Subcutaneous abdominal adipose tissue (tissue), 5 donors: Measurements from ENCODE around the gene PLEKHA6.
"Not testable (repeated sequence)": the region's sequence is repeated elsewhere in the genome, so short reads cannot be mapped to it uniquely, and the experiment has no call there.

Experiments used
- H3K27ac ChIP-seq: one replicate; pipeline ENCODE4 v1.7.0; 2013; ENCODE audit warnings: low read depth, mild to moderate bottlenecking, inconsistent platforms, low read length, moderate library complexity
- H3K27me3 ChIP-seq, 5 donors: one replicate each; pipeline ENCODE4 v1.7.0; 2013; ENCODE audit warnings: low read length in 5 of 5, inconsistent platforms in 1 of 5; ENCODE audit not compliant: control insufficient read depth in 5 of 5, insufficient read depth in 4 of 5
- H3K36me3 ChIP-seq, 5 donors: one replicate each; pipeline ENCODE4 v1.7.0; 2013; ENCODE audit warnings: low read length in 5 of 5; ENCODE audit not compliant: control insufficient read depth in 5 of 5, insufficient read depth in 5 of 5
- H3K4me1 ChIP-seq, 5 donors: one replicate each; pipeline ENCODE4 v1.7.0; 2013; ENCODE audit warnings: low read length in 5 of 5, mild to moderate bottlenecking in 3 of 5, moderate library complexity in 1 of 5; ENCODE audit not compliant: control insufficient read depth in 5 of 5, insufficient read depth in 5 of 5
- H3K4me3 ChIP-seq, 5 donors: one replicate each; pipeline ENCODE4 v1.7.0; 2013; ENCODE audit warnings: low read length in 5 of 5, low read depth in 1 of 5
- H3K9ac ChIP-seq, 5 donors: one replicate each; pipeline ENCODE4 v1.7.0; 2013; ENCODE audit warnings: low read length in 5 of 5, mild to moderate bottlenecking in 4 of 5, moderate library complexity in 3 of 5
- H3K9me3 ChIP-seq, 5 donors: one replicate each; pipeline ENCODE4 v1.7.0; 2013; ENCODE audit warnings: low read length in 5 of 5; ENCODE audit not compliant: control insufficient read depth in 5 of 5
- donor health status: healthy.
- donor health status: healthy.
- donor health status: healthy.
- donor health status: healthy.
- donor health status: healthy.

Gene PLEKHA6

DNA sequence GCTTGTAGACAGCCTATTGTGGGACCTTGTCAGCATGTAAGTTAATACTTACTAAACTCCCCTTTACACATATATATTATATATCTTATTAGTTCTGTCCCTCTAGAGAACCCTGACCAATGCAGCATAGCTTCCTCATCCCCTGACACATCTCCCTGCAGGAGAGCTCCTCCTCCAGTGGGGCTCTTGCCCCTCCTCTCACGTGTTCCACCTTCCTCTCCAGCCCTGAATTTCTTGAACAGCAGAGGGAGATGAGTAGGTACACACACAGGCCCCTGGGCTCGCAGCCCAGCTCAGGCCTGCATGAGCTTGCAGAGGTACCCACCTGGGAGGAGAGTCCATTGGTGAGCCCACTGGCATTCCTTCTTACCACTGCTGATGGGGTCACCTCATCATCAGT is 118.7 kb downstream of the PLEKHA6 start:
- no peaks in the 10 kb centered on the region for H3K36me3 ChIP-seq
- H3K27ac ChIP-seq, result no peak overlapping the region
- H3K4me1 ChIP-seq, result no peaks in the 10 kb centered on the region
- no peak overlapping the region for H3K4me3 ChIP-seq
- H3K9me3 ChIP-seq, result no peaks in the 10 kb centered on the region
- H3K27me3 ChIP-seq, result no peaks in the 10 kb centered on the region
- H3K9ac ChIP-seq, result no peak overlapping the region

DNA sequence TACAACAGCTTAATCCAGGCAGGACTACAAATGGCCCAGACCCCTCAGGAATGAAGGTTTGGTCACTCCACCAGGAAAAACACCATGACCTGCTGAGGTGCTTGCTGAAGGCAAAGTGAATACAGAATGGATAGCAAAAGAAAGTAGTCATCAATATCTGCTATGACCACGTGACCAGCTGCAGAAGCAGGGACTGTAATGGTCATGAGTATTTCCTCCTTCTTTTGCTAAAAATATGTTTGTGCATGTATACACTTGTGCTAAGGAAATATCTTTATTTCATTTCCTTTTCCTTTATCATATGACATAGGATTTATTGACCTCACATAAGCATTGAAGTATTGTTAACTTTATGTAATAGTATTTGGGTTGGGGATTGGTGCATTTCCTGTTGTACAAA is 119.5 kb downstream of the PLEKHA6 start:
- no peak overlapping the region for H3K27ac ChIP-seq
- no peaks in the 10 kb centered on the region for H3K9me3 ChIP-seq
- no peaks in the 10 kb centered on the region for H3K4me1 ChIP-seq
- H3K9ac ChIP-seq, result no peak overlapping the region
- H3K27me3 ChIP-seq, result no peaks in the 10 kb centered on the region
- no peak overlapping the region for H3K4me3 ChIP-seq
- H3K36me3 ChIP-seq, result no peaks in the 10 kb centered on the region

DNA sequence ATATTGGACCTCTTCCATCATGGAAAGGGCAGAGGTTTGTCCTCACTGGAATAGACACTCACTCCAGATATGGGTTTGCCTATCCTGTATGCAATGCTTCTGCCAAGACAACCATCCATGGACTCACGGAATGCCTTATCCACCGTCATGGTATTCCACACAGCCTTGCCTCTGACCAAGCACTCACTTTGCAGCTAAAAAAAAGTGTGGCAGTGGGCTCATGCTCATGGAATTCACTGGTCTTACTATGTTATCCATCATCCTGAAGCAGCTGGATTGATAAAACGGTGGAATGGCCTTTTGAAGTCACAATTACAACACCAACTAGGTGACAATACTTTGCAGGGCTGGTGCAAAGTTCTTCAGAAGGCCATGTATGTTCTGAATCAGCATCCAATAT is 120.3 kb downstream of the PLEKHA6 start:
- not testable (repeated sequence) for H3K9me3 ChIP-seq, H3K4me1 ChIP-seq, H3K36me3 ChIP-seq, H3K9ac ChIP-seq, H3K27ac ChIP-seq, H3K27me3 ChIP-seq, H3K4me3 ChIP-seq

DNA sequence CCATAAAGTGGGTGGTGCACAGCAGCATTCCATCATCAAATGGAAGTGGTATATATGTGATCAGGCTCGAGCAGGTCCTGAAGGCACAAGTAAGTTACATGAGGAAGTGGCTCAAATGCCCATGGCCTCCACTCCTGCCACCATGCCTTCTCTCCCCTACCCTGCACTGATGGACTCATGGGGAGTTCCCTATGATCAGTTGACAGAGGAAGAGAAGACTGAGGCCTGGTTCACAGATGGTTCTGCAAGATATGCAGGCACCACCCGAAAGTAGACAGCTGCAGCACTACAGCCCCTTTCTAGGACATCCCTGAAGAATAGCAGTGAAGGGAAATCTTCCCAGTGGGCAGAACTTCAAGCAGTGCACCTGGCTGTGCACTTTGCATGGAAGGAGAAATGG is 121.2 kb downstream of the PLEKHA6 start:
- H3K27ac ChIP-seq, H3K9ac ChIP-seq, H3K36me3 ChIP-seq, H3K9me3 ChIP-seq, H3K4me1 ChIP-seq, H3K4me3 ChIP-seq, H3K27me3 ChIP-seq: not testable (repeated sequence)

DNA sequence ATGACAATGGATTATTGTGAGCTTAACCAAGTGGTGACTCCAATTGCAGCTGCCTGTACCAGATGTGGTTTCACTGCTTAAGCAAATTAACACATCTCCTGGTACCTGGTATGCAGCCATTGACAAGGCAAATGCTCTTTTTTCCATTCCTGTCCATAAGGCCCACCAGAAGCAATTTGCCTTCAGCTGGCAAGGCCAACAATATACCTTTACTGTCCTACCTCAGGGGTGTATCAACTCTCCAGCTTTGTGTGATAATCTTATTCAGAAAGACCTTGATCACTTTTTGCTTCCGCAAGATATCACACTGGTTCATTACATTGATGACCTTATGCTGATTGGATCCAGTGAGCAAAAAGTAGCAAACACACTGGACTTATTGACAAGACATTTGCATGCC is 122.2 kb downstream of the PLEKHA6 start:
- H3K4me3 ChIP-seq, H3K9me3 ChIP-seq, H3K9ac ChIP-seq, H3K27me3 ChIP-seq, H3K27ac ChIP-seq, H3K4me1 ChIP-seq, H3K36me3 ChIP-seq: not testable (repeated sequence)

DNA sequence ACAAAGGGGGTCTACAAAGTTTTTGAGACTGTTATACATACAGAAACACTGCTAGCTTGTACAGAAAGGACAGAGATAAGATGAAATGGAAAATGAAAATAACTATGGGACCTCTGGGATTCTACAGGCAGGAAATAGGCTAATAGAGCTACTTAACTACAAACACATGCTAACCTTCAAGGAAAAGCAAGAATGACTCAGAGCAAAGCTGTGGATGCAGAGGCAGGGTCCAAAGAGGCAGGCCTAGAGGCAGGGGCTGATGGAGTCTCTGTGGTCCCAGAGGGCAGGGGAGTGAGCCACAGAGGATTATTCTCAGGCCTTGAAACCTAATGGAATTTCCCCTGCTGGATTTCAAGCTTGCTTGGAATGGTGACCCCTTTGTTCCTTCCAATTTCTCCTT is 127.2 kb downstream of the PLEKHA6 start:
- H3K4me3 ChIP-seq, result no peak overlapping the region

DNA sequence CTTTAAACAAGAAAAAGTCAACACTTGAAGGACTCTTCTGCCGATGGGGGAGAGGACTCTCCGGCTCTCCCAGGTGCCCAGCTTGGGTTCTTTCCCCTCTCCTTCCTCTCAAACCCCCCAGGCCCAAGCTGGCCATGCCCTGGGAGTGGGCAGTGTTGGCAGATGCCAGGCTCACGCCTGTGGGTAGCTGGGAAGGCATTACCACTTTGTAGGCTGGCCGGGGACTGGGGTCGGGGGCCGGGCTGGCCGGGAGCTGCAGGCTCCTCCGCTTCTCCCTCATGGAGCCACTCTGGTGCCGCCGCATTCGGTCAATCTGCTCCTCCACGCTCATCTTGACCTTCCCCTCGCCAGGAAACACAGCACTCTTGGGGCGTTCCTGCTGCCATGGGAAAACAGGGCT is 129.5 kb downstream of the PLEKHA6 start:
- H3K27me3 ChIP-seq, result no peaks in the 10 kb centered on the region
- H3K36me3 ChIP-seq, result peaks cover 0 to 4% (median 0%) of the 10 kb centered on the region in 5 donors
- no peak overlapping the region for H3K27ac ChIP-seq
- peaks cover 2 to 12% (median 10%) of the 10 kb centered on the region in 5 donors for H3K4me1 ChIP-seq
- H3K4me3 ChIP-seq, result no peak overlapping the region
- H3K9ac ChIP-seq, result no peak overlapping the region
- no peaks in the 10 kb centered on the region for H3K9me3 ChIP-seq

More for the DNA sequence above, 127.2 kb downstream of the PLEKHA6 start:
- Histone ChIP-seq H3K36me3 (peaks cover 0 to 4% (median 0%) of the 10 kb centered on the region in 5 donors), H3K4me1 (no peaks in the 10 kb centered on the region), H3K27ac (no peak overlapping the region), H3K9ac (no peak overlapping the region), H3K27me3 (no peaks in the 10 kb centered on the region), H3K9me3 (no peaks in the 10 kb centered on the region)

DNA sequence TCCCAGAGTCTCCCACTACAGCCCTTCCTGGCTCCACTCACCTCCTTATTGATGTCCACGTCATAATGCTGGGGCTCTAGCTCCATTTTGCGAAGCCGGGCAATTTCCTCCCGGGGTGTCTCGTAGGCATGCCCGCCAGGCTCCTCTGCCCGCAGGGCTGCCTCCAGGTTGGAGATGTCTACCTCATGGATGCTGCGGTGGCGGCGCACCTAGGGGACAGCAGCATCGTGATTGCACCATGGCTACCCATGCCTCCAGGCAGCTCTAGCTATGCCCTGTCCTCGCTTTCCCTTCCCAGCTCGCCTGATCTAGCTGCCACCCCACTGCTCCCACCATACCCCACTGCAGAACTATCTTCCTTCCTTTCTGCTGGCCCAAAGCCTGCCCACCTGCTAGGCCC is 130.8 kb downstream of the PLEKHA6 start:
- no peak overlapping the region for H3K27ac ChIP-seq
- peaks cover 0 to 4% (median 0%) of the 10 kb centered on the region in 5 donors for H3K36me3 ChIP-seq

DNA sequence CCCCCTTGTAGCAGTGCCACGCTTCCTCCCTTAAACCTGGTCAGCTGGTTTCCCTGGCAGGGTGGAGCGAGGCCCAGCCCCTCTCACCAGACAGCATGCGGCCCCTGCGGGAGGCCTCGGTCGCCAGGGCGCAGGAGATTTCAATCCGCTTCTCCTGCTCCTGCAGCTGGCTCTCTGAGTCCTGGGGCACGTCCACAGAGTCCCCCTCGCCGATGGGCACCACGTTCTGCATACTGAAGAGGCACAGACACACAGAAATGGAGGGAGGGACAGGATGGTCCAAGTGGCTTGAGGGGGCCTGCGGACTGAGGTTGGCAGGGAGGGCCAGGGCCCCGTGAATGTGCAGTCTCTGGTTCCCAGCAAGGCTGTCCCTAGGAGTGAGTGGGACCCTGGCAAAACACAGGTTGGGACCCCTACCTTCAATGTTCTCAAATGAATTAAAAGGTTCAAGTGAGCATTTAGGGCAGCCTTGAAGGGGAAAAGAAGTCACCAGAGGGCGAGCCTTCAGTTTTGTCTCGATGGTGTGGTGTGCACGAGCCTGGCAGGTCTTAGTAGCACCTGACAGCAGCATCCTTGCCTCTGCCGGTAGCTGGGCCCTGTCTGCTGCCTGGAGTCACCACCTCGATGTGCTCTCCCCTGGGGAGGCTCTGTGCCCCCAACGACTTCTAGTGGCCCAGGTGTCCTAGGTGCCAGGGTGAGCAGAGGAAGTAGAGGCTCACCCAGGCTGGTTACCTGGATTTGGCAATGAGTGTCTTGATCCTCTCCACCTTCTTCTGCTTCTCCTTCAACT is 131.5 kb downstream of the PLEKHA6 start:
- H3K4me3 ChIP-seq, result no peak overlapping the region
- no peaks in the 10 kb centered on the region for H3K27me3 ChIP-seq
- H3K9ac ChIP-seq, result no peak overlapping the region
- peaks cover 2 to 12% (median 10%) of the 10 kb centered on the region in 5 donors for H3K4me1 ChIP-seq
- peaks cover 0 to 4% (median 0%) of the 10 kb centered on the region in 5 donors for H3K36me3 ChIP-seq
- no peak overlapping the region for H3K27ac ChIP-seq
- no peaks in the 10 kb centered on the region for H3K9me3 ChIP-seq

More for the DNA sequence above, 130.8 kb downstream of the PLEKHA6 start:
- Histone ChIP-seq H3K27me3 (no peaks in the 10 kb centered on the region), H3K9me3 (no peaks in the 10 kb centered on the region), H3K9ac (no peak overlapping the region), H3K4me1 (peaks cover 2 to 12% (median 10%) of the 10 kb centered on the region in 5 donors), H3K4me3 (no peak overlapping the region)

DNA sequence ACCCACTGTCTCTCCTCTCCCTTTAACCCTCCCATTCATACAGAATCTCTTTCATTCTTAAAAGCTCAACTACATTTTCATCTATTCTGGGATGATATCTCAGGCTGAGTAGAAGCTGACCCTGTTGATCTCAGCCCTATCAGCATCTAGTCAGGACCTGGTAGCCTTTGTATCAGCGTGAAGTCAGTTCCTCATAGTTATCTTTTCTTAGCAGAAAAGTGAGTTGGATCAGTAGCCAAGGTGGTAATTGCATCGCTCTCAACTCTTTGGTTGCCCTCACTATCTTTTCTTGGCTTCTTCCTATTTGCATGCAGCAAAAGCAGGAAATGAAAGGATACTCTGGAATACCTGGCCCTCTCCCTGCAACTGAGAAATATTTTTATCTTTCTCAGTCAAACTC is 132.4 kb downstream of the PLEKHA6 start:
- H3K4me1 ChIP-seq, result peaks cover 2 to 12% (median 10%) of the 10 kb centered on the region in 5 donors
- no peaks in the 10 kb centered on the region for H3K9me3 ChIP-seq
- no peak overlapping the region for H3K9ac ChIP-seq
- no peak overlapping the region for H3K27ac ChIP-seq
- no peak overlapping the region for H3K4me3 ChIP-seq
- H3K27me3 ChIP-seq, result no peaks in the 10 kb centered on the region
- peaks cover 0 to 4% (median 0%) of the 10 kb centered on the region in 5 donors for H3K36me3 ChIP-seq
